GM18511 (cell line): ENCODE data around the gene DCTN5.

Experiments
- ATAC-seq: cut with Tn5 transposase; IDR thresholded peaks from one replicate; pipeline ENCODE4 v1.9.1; 2021; ENCODE audit warnings: mild to moderate bottlenecking, moderate library complexity; ENCODE audit not compliant: unreplicated experiment

DCTN5 gene

DNA sequence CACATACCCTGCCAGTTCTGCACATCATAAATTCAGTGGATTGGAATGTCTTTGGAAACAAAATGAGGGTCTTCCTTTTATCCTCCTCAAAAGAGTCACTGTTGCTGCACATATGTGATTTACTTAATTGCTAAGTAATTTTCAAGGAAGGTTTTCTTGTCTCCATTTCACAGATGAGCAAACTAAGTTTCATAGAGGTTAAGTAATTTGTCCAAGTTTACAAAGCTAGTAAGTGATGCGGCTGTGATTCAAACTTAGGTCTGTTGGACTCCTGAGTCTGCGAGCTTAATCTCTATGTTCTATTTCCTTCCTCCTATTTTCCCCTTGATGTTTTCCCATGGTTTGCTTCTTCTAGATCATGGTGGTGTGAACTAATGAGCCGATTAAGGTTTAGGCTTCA is 85.4 kb downstream of the DCTN5 start:
- no peak for ATAC-seq
